ENCODE measurements around the gene ALOXE3.

DNA sequence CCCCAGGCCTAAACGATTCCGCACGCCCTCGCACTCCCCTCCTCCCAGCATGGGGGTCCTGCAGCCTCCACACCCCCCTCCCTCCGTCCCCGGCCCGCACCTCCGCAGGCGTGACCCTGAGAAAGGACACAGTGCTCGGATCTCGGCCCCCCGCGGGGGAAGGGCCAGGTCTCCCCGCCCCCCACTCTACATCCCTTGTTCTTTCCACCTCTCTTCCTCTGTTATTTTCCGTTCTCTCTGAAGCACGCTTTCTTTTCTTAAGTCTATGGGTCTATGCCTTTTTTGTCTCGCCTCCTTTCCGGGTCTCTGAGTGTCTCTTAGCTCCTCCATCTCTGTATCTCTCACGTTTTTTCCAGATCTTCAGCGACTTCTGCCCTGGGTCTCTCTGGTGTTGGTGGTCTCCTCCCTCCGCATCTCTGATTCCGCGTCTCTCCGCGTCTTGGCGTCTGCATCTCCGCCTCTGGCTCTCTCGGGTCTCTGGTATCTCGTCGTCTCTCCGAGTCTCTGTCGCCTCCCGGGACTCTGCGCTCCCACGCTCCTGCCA is 7.7 kb upstream of the ALOXE3 start:
- TF ChIP-seq, protein P1, sequence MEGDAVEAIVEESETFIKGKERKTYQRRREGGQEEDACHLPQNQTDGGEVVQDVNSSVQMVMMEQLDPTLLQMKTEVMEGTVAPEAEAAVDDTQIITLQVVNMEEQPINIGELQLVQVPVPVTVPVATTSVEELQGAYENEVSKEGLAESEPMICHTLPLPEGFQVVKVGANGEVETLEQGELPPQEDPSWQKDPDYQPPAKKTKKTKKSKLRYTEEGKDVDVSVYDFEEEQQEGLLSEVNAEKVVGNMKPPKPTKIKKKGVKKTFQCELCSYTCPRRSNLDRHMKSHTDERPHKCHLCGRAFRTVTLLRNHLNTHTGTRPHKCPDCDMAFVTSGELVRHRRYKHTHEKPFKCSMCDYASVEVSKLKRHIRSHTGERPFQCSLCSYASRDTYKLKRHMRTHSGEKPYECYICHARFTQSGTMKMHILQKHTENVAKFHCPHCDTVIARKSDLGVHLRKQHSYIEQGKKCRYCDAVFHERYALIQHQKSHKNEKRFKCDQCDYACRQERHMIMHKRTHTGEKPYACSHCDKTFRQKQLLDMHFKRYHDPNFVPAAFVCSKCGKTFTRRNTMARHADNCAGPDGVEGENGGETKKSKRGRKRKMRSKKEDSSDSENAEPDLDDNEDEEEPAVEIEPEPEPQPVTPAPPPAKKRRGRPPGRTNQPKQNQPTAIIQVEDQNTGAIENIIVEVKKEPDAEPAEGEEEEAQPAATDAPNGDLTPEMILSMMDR (IDR thresholded peaks at IDR 0.05): no peak
- TF ChIP-seq POLR2A (IDR thresholded peaks at IDR 0.05; ENCODE audit: low read depth): no peak
- no peak for TF ChIP-seq POLR2AphosphoS5 (IDR thresholded peaks at IDR 0.05)
